NCI-H748 (cell line): ENCODE data around the gene EGFL8.

Experiments used
- DNase-seq: peaks from one replicate; lab custom pipeline; 2025; ENCODE audit not compliant: unreplicated experiment; lab: John Stamatoyannopoulos, UW

The EGFL8 gene

GRCh38 chr6:32146287-32146686 is 18.1 kb upstream of the EGFL8 start:
- DNase-seq: no peak

GRCh38 chr6:32146687-32147086 is 17.7 kb upstream of the EGFL8 start:
- no peak for DNase-seq

GRCh38 chr6:32147401-32148132 is 16.8 kb upstream of the EGFL8 start:
- DNase-seq: no peak

- DNase-seq: no peak
Observed at GRCh38 chr6:32148289-32149091, 15.9 kb upstream of the EGFL8 start.

GRCh38 chr6:32149092-32149755 is 15.2 kb upstream of the EGFL8 start:
- DNase-seq: no peak

GRCh38 chr6:32149932-32150870 is 14.2 kb upstream of the EGFL8 start:
- DNase-seq: no peak

GRCh38 chr6:32151181-32151862 is 13.1 kb upstream of the EGFL8 start:
- DNase-seq: no peak

- DNase-seq: peak; percentile 37
Observed at GRCh38 chr6:32151863-32152768, 12.3 kb upstream of the EGFL8 start, which contains the start of gene PRRT1. PRRT1 (minus strand) TSS chr6:32151939; CDS start chr6:32151827, 112 bp downstream.

- DNase-seq: no peak
Observed at GRCh38 chr6:32152769-32153563, 11.4 kb upstream of the EGFL8 start.

- DNase-seq: peak; percentile 96
Observed at GRCh38 chr6:32153564-32154513, 10.6 kb upstream of the EGFL8 start, which contains the start of gene PPT2. PPT2 (plus strand) TSS chr6:32154141; CDS start chr6:32154595, 454 bp downstream.

- peak; percentile 88 for DNase-seq
Observed at GRCh38 chr6:32154514-32155161, 9.8 kb upstream of the EGFL8 start.

GRCh38 chr6:32156891-32157290 is 7.5 kb upstream of the EGFL8 start:
- no peak for DNase-seq

- no peak for DNase-seq
Observed at GRCh38 chr6:32158052-32158451, 6.3 kb upstream of the EGFL8 start.

- DNase-seq: no peak
Observed at GRCh38 chr6:32163559-32164258, 686 bp upstream of the EGFL8 start.

GRCh38 chr6:32166411-32167061 is 2.1 kb downstream of the EGFL8 start:
- no peak for DNase-seq
